ENCODE data around the gene RYR2. TPM values are rescaled to one million over a fixed set of nuclear protein-coding genes. Genes with fewer than 3 reads are reported as not detected.

The RYR2 gene
- total RNA-seq, 1 experiment from 2014 or later = 3.4 TPM

DNA sequence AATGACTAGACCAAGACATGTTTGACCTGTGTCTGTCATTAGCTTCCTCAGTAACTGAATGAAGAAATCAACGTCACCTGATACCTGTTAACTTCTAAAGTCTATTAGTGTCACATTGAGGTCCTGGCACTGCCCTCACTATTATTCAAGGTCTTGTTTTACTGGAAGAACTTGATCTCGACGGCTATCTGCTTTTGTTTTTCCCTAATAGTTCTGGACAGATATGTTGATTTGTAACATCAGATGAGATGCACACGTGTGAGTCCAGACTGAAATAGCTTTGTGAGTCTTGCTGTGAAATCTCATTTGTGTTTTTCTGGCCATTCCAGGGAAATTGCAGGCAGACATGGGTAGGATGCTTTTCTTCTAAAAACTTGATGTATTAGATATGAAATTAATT, 159.2 kb downstream of the RYR2 start:
- Histone ChIP-seq H3K9ac (ENCODE audit: extremely low read depth, insufficient read length, low read length) (no peak overlapping the region), H3K4ac (ENCODE audit: low read depth, low read length) (no peak overlapping the region), H3K4me1 (ENCODE audit: insufficient read depth, low read length) (peaks cover 5% of the 10 kb centered on the region; the same call in 1 of the 2 replicates), H4K91ac (ENCODE audit: insufficient read length, low read depth, low read length) (no peak overlapping the region), H2AFZ (ENCODE audit: low read length) (no peak overlapping the region), H2BK5ac (ENCODE audit: insufficient read length, low read length) (no peak overlapping the region), H4K8ac (replicated peaks; ENCODE audit: insufficient read length, low read depth, low read length) (no peak overlapping the region), H3K14ac (ENCODE audit: insufficient read depth, low read length) (no peak overlapping the region), H4K20me1 (ENCODE audit: control insufficient read depth, insufficient read depth, insufficient read length) (no peaks in the 10 kb centered on the region), H3K23ac (ENCODE audit: insufficient read length, low read depth, low read length) (no peak overlapping the region), H3K9me3 (ENCODE audit: control insufficient read depth, low read depth, low read length) (no peaks in the 10 kb centered on the region), H3K4me2 (ENCODE audit: insufficient read depth, insufficient read length, low read length) (no peak overlapping the region), H4K5ac (ENCODE audit: insufficient read length, low read depth, low read length) (no peak overlapping the region), H3K27ac (ENCODE audit: insufficient read length, low read depth, low read length) (no peak overlapping the region), H2BK12ac (ENCODE audit: insufficient read length, low read depth, low read length) (no peak overlapping the region), H3K27me3 (ENCODE audit: insufficient read depth, low read length) (no peaks in the 10 kb centered on the region), H3K79me1 (ENCODE audit: insufficient read depth, low read depth, low read length, poor library complexity, severe bottlenecking) (no peaks in the 10 kb centered on the region), H2BK120ac (ENCODE audit: low read depth, low read length, poor library complexity, severe bottlenecking) (no peak overlapping the region), H3T11ph (ENCODE audit: low read length) (no peak overlapping the region), H3K56ac (ENCODE audit: insufficient read length, low read depth, low read length) (no peak overlapping the region), H3K18ac (ENCODE audit: insufficient read length, low read depth, low read length) (no peak overlapping the region), H3K23me2 (ENCODE audit: insufficient read length, low read depth, low read length, poor library complexity, severe bottlenecking) (no peaks in the 10 kb centered on the region), H2BK15ac (ENCODE audit: low read depth, low read length) (no peak overlapping the region), H2BK20ac (ENCODE audit: low read depth, low read length, poor library complexity, severe bottlenecking) (no peak overlapping the region), H3K79me2 (ENCODE audit: insufficient read depth, low read length) (no peaks in the 10 kb centered on the region), H2AK5ac (ENCODE audit: insufficient read length, low read length) (no peak overlapping the region)
- TF ChIP-seq, protein P1, sequence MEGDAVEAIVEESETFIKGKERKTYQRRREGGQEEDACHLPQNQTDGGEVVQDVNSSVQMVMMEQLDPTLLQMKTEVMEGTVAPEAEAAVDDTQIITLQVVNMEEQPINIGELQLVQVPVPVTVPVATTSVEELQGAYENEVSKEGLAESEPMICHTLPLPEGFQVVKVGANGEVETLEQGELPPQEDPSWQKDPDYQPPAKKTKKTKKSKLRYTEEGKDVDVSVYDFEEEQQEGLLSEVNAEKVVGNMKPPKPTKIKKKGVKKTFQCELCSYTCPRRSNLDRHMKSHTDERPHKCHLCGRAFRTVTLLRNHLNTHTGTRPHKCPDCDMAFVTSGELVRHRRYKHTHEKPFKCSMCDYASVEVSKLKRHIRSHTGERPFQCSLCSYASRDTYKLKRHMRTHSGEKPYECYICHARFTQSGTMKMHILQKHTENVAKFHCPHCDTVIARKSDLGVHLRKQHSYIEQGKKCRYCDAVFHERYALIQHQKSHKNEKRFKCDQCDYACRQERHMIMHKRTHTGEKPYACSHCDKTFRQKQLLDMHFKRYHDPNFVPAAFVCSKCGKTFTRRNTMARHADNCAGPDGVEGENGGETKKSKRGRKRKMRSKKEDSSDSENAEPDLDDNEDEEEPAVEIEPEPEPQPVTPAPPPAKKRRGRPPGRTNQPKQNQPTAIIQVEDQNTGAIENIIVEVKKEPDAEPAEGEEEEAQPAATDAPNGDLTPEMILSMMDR (conservative IDR thresholded peaks at IDR 0.05) = no peak
- WGBS (ENCODE audit: extremely low coverage, insufficient read length, low lambda C conversion rate) = no CpG with 5 or more reads among the region's 4 CpGs
- no peaks in the 10 kb centered on the region for H3K9me3 Mint-ChIP-seq
- H3K27ac Mint-ChIP-seq = no peak overlapping the region
- no peak overlapping the region for H3K4me3 Mint-ChIP-seq
- DNase-seq = no peak
- H3K27me3 Mint-ChIP-seq (ENCODE audit: low read depth) = no peaks in the 10 kb centered on the region
- peaks cover 14 to 18% of the 10 kb centered on the region in 2 experiments for H3K4me1 Mint-ChIP-seq
- no peaks in the 10 kb centered on the region for H3K36me3 Mint-ChIP-seq (ENCODE audit: insufficient read depth in 1 of 3, low read depth in 3 of 3)
